ENCODE data around the gene NEDD4.

- TF ChIP-seq CTCF (IDR thresholded peaks at IDR 0.05) (no peak), POLR2A (IDR thresholded peaks at IDR 0.05) (no peak)
Measured at GRCh38 chr15:55868707-55869106, 124.7 kb downstream of the NEDD4 start.
